ENCODE measurements around the gene AKR1B15. TPM values are rescaled to one million over a fixed set of nuclear protein-coding genes. Genes with fewer than 3 reads are reported as not detected.

Gene AKR1B15
- total RNA-seq, 2 donors from 2014 or later, result 0.27 to 0.28 TPM

DNA sequence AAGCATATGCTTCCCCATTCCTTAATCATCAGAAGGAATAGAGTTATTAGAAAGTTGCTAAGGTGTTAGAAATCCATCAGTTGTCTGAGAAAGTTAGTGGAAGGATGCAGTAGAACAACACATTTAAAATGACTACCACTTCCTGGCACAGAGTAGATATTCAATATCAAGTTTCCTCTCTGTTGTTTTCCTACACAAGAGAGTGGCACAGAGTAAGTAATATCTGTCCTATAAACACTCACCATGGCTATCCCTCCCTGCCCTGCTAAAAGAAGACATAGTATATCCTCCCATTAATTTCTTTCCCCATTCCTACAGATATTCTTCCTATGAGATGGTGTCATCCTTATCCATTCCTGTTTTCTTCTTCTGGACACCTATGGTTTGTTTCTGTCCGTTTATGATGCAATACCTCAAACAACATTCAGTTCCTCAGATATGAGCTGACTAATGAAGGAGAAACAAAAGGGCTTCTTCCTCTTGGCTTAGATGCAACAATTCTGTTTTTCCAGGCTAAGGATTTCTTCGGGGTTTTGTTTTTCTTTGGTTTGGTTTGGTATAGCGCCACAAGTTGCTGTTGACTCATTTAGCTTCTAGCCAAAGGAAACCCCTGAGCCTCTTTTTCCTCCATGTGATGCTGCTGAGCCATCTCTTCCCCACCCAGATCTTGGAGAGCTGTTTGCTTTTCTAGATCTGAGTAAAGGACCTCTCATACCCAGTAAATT is 64.9 kb downstream of the AKR1B15 start:
- Histone ChIP-seq H3K4me1 (ENCODE audit: control insufficient read depth in 1 of 2, low read depth in 2 of 2) (peaks cover 12 to 38% of the 10 kb centered on the region in 2 donors), H3K4me3 (no peak overlapping the region), H3K27me3 (replicated peaks; ENCODE audit: insufficient read depth) (no peaks in the 10 kb centered on the region), H3K9me3 (no peaks in the 10 kb centered on the region), H3K27ac (peak overlapping the region; percentile 11 to 18), H3K36me3 (no peaks in the 10 kb centered on the region)
- ATAC-seq (ENCODE audit: insufficient number of reproducible peaks, low FRiP score, low read depth), result peak; percentile 82
- no peak for DNase-seq (ENCODE audit: low spot score)
- TF ChIP-seq, protein P1, sequence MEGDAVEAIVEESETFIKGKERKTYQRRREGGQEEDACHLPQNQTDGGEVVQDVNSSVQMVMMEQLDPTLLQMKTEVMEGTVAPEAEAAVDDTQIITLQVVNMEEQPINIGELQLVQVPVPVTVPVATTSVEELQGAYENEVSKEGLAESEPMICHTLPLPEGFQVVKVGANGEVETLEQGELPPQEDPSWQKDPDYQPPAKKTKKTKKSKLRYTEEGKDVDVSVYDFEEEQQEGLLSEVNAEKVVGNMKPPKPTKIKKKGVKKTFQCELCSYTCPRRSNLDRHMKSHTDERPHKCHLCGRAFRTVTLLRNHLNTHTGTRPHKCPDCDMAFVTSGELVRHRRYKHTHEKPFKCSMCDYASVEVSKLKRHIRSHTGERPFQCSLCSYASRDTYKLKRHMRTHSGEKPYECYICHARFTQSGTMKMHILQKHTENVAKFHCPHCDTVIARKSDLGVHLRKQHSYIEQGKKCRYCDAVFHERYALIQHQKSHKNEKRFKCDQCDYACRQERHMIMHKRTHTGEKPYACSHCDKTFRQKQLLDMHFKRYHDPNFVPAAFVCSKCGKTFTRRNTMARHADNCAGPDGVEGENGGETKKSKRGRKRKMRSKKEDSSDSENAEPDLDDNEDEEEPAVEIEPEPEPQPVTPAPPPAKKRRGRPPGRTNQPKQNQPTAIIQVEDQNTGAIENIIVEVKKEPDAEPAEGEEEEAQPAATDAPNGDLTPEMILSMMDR (IDR thresholded peaks at IDR 0.05), result no peak

DNA sequence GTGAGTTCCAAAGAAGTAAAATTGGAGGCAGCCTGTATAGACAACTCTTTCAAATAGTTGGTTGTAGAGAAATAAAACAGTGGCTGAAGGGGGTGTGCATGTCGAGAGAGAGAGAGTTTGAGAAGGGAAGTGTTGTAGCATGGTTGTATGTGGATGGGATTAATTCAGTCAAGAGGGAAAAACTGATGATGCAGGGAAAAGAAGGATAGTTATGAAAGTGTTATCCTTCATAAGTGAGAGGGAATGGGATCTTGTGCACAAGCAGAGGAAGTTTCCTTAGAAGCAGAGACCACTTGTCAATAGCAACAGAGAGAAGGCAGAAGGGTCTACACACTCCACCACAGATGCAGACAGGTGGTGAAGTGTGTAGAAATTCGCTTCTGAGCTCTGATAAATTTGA is 67.7 kb downstream of the AKR1B15 start:
- H3K27ac ChIP-seq, result no peak overlapping the region

DNA sequence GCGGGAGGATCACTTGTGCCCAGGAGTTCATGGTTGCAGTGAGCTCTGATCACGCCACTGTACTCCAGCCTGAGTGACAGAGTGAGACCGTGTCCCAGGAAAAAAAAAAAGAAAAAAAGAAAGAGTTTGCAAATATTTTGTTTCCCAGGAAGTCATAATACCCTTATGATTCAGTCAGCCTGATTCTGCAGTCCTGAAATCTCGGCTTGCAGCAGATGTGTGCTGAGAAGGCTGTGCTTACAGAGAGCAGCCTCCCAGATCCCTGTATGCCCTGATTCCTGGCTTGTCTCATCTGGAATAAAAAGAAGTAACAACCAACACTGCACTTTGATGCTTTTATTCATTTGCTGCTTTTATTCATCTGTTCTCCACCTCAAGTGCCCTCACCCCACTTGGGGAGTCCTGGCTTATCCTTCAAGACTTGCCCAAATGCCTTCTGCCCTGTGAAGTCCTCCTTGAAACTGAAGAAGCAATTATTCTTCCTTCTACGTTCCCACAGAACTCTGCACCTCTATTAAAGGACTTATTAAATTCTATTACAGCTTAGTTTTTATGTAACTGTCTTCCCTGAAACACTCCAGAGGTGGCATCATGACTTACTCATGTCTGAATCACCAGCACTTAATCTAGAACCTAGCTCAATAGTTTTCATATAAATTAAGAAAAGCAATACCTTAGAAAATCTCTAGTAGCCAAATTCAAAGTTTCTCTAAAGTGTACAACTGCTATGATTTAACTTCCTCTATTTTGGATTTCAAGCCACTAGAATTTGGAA is 70.0 kb downstream of the AKR1B15 start:
- TF ChIP-seq, protein P1 (IDR thresholded peaks at IDR 0.05), result no peak

More for the DNA sequence above, 67.7 kb downstream of the AKR1B15 start:
- ATAC-seq (ENCODE audit: insufficient number of reproducible peaks, low FRiP score, low read depth) (no peak), DNase-seq (ENCODE audit: low spot score) (no peak)
- H3K36me3 ChIP-seq, result no peaks in the 10 kb centered on the region
- H3K4me1 ChIP-seq (ENCODE audit: control insufficient read depth in 1 of 2, low read depth in 2 of 2), result peaks cover 12 to 33% of the 10 kb centered on the region in 2 donors
- H3K9me3 ChIP-seq, result no peaks in the 10 kb centered on the region
- H3K27me3 ChIP-seq (replicated peaks; ENCODE audit: insufficient read depth), result no peaks in the 10 kb centered on the region
- H3K4me3 ChIP-seq, result no peak overlapping the region
- TF ChIP-seq, protein P1 (IDR thresholded peaks at IDR 0.05), result no peak

DNA sequence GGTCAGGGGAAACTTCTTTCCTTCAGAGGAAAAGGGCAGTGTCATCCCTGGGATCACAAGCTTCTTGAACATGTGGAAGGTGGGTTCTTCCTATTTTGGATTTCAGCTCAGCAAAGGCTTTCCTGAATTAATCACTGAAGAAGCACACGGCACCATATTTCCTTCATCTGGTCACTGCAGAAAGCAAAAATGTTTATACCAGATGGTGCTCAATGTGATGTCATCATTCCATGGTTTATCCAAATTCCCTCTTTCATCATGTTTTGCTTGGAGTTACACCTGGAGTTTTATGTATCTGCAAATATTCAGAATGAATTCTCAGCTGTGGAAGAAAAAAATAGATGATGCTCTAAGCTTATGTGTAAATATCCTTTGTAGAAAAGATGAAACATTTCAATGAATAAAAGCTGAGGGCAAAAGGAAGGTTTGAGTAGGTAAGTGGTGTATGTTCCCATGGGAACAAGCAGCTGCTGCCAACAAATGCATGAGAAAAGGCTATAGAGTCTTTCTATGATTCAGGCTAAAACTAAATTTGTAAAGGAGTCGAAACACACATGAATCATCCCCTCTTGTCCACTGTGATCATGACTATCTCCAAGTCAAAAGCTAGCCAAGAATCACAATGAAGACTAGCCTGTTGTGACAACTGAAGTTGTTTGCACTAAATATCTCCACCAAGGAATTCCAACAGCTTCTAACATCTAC is 70.9 kb downstream of the AKR1B15 start:
- ATAC-seq (ENCODE audit: insufficient number of reproducible peaks, low FRiP score, low read depth) (no peak), DNase-seq (ENCODE audit: low spot score) (no peak)
- Histone ChIP-seq H3K27me3 (replicated peaks; ENCODE audit: insufficient read depth) (no peaks in the 10 kb centered on the region), H3K36me3 (no peaks in the 10 kb centered on the region), H3K9me3 (no peaks in the 10 kb centered on the region), H3K4me1 (ENCODE audit: control insufficient read depth in 1 of 2, low read depth in 2 of 2) (peaks cover 0 to 2% of the 10 kb centered on the region in 2 donors), H3K27ac (no peak overlapping the region), H3K4me3 (no peak overlapping the region)
- TF ChIP-seq, protein P1 (IDR thresholded peaks at IDR 0.05), result no peak

More for the DNA sequence above, 70.0 kb downstream of the AKR1B15 start:
- H3K4me1 ChIP-seq (ENCODE audit: control insufficient read depth in 1 of 2, low read depth in 2 of 2), result peaks cover 6 to 10% of the 10 kb centered on the region in 2 donors
- no peaks in the 10 kb centered on the region for H3K36me3 ChIP-seq
- DNase-seq (ENCODE audit: low spot score) (no peak), ATAC-seq (ENCODE audit: insufficient number of reproducible peaks, low FRiP score, low read depth) (no peak)
- no peak overlapping the region for H3K4me3 ChIP-seq
- H3K9me3 ChIP-seq, result no peaks in the 10 kb centered on the region
- no peak overlapping the region for H3K27ac ChIP-seq
- H3K27me3 ChIP-seq (replicated peaks; ENCODE audit: insufficient read depth), result no peaks in the 10 kb centered on the region

Measured in thoracic aorta (tissue), 2 donors.